Epithelial cell of proximal tubule (primary cell): Measurements from ENCODE around the gene MAD2L2. TPM values are rescaled to one million over a fixed set of nuclear protein-coding genes. Genes with fewer than 3 reads are reported as not detected.

Source experiments
- DNase-seq: peaks from one replicate; pipeline ENCODE4 v3.0.0-alpha.2; 2011; ENCODE audit warnings: low read depth
- H3K4me3 ChIP-seq: 2 replicates; pipeline ENCODE4 v1.5.1; 2011; ENCODE audit warnings: low read depth, mild to moderate bottlenecking, low read length
- total RNA-seq: library from RNA; depleted of rRNA; stranded (reverse); fragments of >200 nt; gene quantifications from 2 replicates; pipeline ENCODE4 v1.2.3, GENCODE V29; 2015
- TF ChIP-seq, protein P1 (sequence below): conservative IDR thresholded peaks from 2 replicates; pipeline ENCODE4 v1.5.1; 2012; ENCODE audit warnings: low read depth, mild to moderate bottlenecking, low read length

Gene MAD2L2
- total RNA-seq, 1 donor from 2014 or later = 127 TPM

DNA sequence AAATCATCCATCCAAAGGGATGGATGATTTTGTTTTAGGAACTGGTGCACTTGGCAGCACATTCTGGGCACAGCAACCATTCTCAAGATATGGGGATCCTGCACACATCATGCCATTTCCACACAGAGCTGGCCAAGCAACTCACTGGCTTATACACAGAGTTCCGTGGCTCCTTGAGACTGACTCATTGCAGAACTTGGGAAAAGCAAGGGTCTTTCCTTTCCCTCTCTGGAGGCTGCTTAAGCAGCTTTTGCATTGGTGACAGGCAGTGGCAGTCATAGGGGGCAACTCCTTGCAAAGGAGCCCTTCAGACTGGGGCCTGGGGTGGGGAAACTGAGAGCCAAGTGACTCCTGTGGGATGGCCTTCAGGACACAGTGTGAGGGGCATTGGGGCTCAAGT, 1.9 kb upstream of the MAD2L2 start:
- H3K4me3 ChIP-seq = no peak overlapping the region
- no peak for DNase-seq
- TF ChIP-seq, protein P1, sequence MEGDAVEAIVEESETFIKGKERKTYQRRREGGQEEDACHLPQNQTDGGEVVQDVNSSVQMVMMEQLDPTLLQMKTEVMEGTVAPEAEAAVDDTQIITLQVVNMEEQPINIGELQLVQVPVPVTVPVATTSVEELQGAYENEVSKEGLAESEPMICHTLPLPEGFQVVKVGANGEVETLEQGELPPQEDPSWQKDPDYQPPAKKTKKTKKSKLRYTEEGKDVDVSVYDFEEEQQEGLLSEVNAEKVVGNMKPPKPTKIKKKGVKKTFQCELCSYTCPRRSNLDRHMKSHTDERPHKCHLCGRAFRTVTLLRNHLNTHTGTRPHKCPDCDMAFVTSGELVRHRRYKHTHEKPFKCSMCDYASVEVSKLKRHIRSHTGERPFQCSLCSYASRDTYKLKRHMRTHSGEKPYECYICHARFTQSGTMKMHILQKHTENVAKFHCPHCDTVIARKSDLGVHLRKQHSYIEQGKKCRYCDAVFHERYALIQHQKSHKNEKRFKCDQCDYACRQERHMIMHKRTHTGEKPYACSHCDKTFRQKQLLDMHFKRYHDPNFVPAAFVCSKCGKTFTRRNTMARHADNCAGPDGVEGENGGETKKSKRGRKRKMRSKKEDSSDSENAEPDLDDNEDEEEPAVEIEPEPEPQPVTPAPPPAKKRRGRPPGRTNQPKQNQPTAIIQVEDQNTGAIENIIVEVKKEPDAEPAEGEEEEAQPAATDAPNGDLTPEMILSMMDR = no peak

DNA sequence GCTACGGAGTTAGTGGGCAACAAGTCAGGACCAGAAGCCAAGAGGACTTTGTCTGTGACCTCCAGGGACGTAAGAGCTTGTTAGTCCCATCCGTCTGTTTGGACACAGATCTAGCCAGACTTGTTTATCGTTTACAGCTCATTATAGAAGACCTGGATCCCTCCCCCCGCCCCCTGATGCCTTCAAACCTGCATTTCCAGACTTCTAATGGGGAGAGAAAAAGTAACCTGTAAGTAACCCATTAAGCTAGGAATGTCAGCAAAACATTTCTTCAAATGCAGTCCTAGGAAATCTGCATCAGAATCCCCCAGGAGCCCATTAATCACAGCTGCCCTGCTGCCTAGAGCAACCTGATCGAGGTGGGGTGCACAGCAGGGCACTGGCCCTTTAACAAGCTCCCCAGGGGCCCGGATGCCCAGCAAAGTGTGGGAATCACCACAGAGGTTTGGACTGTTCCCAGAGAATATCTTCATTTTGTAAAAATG, 1.4 kb upstream of the MAD2L2 start:
- no peak for DNase-seq

DNA sequence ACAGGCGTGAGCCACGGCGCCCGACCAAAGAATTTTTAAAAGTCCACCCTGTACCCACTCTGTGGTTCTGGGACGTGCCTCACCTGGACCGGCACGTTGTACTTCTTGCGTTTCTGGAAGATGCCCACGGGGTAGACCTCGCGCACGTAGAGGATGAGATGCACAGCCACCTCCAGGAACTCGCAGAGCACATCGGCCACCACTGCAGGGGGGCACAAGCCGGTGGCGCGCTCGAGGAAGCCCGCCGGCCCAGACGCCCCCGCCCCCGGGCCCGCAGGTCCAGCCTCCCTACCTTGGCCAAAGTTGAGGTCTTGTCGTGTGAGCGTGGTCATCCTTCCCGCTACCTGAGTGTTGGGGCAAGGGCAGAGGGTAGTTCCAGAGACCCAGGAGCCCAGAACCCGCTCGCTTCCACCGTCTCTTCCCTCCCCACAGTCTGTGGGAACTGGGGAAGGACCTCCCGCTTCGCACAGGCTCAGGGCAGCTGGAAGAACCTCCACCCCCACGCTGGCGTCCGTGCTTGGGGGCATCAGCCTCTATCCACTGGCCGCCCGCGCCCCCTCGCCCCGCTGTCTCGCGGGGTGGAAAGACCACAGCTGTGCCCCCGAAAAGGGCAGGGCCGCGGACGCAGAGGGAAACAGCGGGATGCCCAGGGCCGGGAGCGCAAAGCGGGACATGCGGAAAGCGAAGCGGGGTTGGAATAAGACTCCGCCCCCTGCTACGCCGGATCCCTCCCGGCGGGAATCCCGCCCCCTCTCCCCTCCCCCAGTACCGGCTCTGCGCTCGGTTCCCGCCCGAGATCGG, 478 bp downstream of the MAD2L2 start:
- DNase-seq = no peak
- H3K4me3 ChIP-seq = peak overlapping the region; percentile 96
- TF ChIP-seq, protein P1 = no peak

More for the DNA sequence above, 1.4 kb upstream of the MAD2L2 start:
- TF ChIP-seq, protein P1 = no peak
- H3K4me3 ChIP-seq = no peak overlapping the region

DNA sequence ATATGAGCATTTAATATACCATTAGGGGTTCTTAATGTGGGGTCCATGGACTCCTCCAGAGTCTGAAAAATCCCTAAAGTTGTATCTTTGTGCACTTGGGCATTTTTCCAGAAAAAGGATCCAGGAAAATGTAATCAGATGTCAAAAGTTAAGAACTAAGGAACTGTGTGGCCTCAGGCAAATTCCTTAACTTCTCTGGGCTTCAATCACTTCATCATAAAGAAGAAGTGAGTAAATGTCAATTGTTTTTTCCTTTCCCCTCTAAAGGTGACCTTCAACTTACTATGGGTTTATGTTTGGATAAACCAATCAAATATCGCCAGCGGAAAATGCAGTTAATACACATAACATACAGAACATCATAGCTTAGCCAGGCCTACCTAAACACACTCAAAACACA, 2.5 kb downstream of the MAD2L2 start:
- TF ChIP-seq, protein P1 = no peak
- no peak overlapping the region for H3K4me3 ChIP-seq
- DNase-seq = no peak

DNA sequence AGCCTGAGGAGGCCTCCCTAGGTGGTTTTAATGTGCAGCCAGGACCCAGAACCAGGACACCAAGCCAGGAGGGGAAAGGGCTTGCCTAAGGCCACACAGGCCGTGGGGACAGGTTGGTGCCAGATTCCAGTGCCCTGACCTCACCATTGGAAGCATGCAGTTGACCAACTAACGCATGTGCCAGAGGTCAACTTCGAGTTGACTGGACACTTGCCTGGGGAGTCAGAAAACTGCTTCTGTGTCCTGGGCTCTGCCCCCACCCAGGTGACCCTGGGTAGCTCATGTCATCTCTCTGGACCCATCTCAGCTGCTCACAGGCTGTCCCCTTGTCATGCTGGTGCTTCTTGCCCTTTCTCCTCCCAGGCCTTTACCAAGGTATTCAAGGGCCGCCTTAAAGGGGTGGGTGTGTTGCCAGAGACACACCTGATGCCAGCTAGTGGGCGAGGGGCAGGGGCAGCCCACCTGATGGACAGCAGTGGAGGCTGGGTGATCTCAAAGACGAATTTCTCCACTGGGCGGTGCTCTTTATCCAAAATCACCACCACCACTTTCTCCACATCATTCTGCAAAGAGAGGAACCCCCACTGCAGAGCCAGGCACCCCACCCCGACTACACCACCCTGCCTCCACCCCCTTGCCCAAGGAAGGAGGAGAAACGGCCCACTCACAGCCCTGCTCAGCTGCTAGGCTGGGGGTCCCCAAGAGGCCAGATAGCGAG, 4.4 kb downstream of the MAD2L2 start:
- H3K4me3 ChIP-seq = no peak overlapping the region
- TF ChIP-seq, protein P1 = peak; percentile 6
- DNase-seq = no peak

DNA sequence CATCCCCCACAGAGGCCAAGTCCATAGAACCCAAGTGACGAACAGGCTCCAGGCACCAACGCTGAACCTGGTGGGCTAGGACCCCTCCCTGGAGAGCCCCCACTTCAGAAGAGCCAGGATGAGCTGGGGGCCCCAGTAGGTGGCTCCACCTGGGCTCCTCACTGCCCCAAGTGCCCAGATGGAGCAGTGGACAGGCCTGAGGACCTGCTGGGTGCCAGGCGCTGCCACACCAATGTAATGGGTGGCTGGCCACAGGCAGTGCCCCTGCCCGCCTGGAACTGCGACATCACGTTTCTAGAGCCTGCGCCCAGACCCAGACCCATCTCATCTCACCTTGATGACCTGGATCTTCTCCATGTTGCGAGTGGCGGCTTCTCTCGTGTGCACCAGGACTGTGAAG, 5.6 kb downstream of the MAD2L2 start:
- TF ChIP-seq, protein P1 = peak; percentile 14
- no peak overlapping the region for H3K4me3 ChIP-seq
- no peak for DNase-seq

DNA sequence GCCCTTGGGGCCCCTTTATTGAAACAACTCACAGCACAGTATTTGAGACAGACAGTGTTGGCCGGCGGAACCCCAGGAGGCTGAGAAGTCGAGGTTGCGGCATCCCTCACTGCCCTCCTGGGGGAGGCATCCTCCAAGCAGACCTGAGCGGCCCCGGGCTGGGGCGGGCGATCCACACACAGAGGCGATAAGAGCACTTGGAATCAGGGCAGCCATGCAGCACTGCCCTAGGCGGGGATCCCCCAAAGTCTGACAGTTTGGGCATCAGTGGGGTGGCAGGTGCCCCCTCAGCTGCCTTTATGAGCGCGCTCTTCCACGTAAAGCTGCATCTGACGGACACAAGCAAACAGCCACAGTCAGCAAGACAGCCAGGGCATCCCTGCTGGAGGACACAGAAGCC, 6.5 kb downstream of the MAD2L2 start:
- TF ChIP-seq, protein P1 = no peak
- no peak for DNase-seq
- H3K4me3 ChIP-seq = no peak overlapping the region
